GM10248 (cell line): ENCODE data around the gene EML6.

Experiments
- CTCF ChIA-PET: fragments of 300-600 bp; sonication (Branson Sonifier 250); formaldehyde crosslinking; extraction: SDS; loops from one replicate; lab custom pipeline; 2021; ENCODE audit warnings: antibody characterized with exemption; lab: Yijun Ruan, JAX
- POLR2A ChIA-PET: fragments of 350-650 bp; sonication (Branson Sonifier 250); formaldehyde crosslinking; extraction: SDS; loops from one replicate; lab custom pipeline; 2020; ENCODE audit warnings: antibody characterized with exemption; lab: Yijun Ruan, JAX
- DNase-seq: peaks from one replicate; pipeline ENCODE4 v3.0.0; 2012; ENCODE audit errors: extremely low spot score
- CTCF ChIP-seq: IDR thresholded peaks from 2 replicates; pipeline ENCODE4 v1.5.1; 2012; ENCODE audit warnings: mild to moderate bottlenecking, low read depth; ENCODE audit errors: extremely low read depth, missing control alignments, control extremely low read depth

EML6 gene

DNA sequence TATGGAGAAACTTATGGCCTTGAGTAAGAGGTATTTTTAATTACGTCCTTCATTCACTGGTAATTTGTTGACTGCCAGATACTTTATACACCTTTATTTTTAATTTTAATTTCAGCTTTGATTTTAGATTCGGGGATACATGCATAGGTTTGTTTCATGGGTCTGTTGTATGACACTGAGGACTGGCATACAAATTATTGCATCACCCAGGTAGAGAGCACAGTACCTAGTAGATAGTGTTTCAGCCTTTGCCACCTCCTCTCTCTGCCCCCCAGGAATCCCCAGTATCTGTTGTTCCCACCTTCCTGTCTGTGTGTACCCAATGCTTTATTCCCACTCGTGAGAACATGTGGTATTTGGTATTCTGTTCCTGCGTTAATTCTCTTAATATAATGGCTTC is 188.8 kb downstream of the EML6 start:
- no peak for TF ChIP-seq CTCF
- no peak for DNase-seq
- ChIA-PET POLR2A (no interaction called here), CTCF (interaction anchor here (1.5 to 2.3 kb wide), 3 partner anchors 13 to 74 kb away, joined by 4 to 9 read pairs (median 6); no protein-coding TSS in a partner anchor)

GRCh38 chr2:54912893-54913292 is 189.4 kb downstream of the EML6 start:
- no peak for TF ChIP-seq CTCF
- ChIA-PET CTCF (interaction anchor here (1.5 kb wide), 1 partner anchor 74 kb away, joined by 4 read pairs; no protein-coding TSS in a partner anchor), POLR2A (interaction anchor here (0.6 kb wide), 1 partner anchor 929 kb away, joined by 6 read pairs; no protein-coding TSS in a partner anchor)
- DNase-seq = no peak

GRCh38 chr2:54914637-54915036 is 191.2 kb downstream of the EML6 start:
- TF ChIP-seq CTCF = no peak
- POLR2A ChIA-PET = no interaction called here
- no peak for DNase-seq
- CTCF ChIA-PET = interaction anchor here (1.2 to 2.1 kb wide), 2 partner anchors 15 to 20 kb away, joined by 3 to 7 read pairs; no protein-coding TSS in a partner anchor

DNA sequence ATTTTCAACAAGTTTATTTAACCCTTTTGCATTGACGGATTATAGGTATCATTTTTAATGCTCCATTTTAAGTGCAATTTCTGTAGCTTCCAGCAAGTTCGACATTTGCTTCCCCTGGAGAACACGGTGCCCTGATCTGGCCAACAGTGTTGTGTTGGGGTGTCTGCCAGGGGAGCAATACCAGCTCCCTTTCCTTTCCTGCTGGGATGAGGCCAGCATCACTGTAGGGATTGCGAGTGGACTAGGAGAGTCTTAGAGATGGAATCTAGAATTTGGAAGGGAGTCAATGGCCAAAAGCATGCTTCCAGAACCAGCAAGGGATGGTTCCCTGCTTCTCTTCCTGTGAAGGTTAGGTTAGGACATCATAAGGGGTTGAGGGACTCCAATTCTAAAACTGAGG is 191.6 kb downstream of the EML6 start:
- no peak for DNase-seq
- CTCF ChIA-PET = interaction anchor here (1.2 to 2.1 kb wide), 3 partner anchors 8 to 21 kb away, joined by 3 to 7 read pairs (median 3); no protein-coding TSS in a partner anchor
- POLR2A ChIA-PET = no interaction called here
- no peak for TF ChIP-seq CTCF

DNA sequence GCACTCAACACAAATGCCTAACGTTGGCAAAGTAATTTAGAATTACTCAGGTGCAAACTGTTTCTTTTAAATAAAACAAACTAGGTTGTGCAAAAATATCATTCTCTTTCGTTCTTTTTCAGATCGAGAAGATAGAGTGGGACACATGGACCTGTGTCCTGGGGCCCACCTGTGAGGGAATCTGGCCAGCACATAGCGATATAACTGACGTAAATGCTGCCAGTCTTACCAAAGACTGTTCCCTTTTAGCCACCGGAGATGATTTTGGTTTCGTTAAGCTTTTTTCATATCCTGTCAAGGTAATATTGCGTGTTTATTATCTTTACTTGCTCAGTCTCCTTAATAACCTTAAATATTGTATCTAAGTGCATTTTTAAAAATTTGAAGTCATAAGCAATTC is 193.2 kb downstream of the EML6 start:
- no peak for DNase-seq
- no peak for TF ChIP-seq CTCF
- ChIA-PET CTCF (interaction anchor here (2.1 kb wide), 1 partner anchor 17 kb away, joined by 7 read pairs; no protein-coding TSS in a partner anchor), POLR2A (no interaction called here)

- CTCF ChIA-PET = no interaction called here
- POLR2A ChIA-PET = no interaction called here
- TF ChIP-seq CTCF = no peak
- no peak for DNase-seq
Measured at GRCh38 chr2:54918647-54919280, 195.3 kb downstream of the EML6 start.

- ChIA-PET CTCF (no interaction called here), POLR2A (no interaction called here)
- no peak for TF ChIP-seq CTCF
- no peak for DNase-seq
Measured at GRCh38 chr2:54920660-54921059, 197.2 kb downstream of the EML6 start.
